Posterior vena cava (tissue), 2 donors: ENCODE data around the gene CLNK. TPM values are rescaled to one million over a fixed set of nuclear protein-coding genes. Genes with fewer than 3 reads are reported as not detected.

ENCODE experiments used
- DNase-seq: peaks from one replicate; pipeline ENCODE4 v3.0.0-alpha.2; 2020; ENCODE audit warnings: low spot score
- intact Hi-C, 2 donors: fragments of 100-400 bp; cut with DNase I; formaldehyde crosslinking; loops; one replicate each; pipeline versions ENCODE4 v1.14.1 to v1.14.2; 2022 to 2023
- total RNA-seq, 2 donors: library from RNA; stranded (reverse); fragmentation: NEBNext Ultra II Directional; extraction: Animal tissue kit (Norgen Biotek cat#: 25700); gene quantifications; one replicate each; pipeline ENCODE4 v1.2.1, GENCODE V29; 2021
- donor health status: DM: yes; HTN: yes; CAD: no.
- donor health status: DM: yes; HTN: yes; CAD: no.

The CLNK gene
- total RNA-seq, 2 donors from 2014 or later, result 0.19 TPM

- no peak for DNase-seq
- intact Hi-C loops, result no loop called here
Observed at GRCh38 chr4:10490996-10491395, 193.6 kb downstream of the CLNK start.

DNA sequence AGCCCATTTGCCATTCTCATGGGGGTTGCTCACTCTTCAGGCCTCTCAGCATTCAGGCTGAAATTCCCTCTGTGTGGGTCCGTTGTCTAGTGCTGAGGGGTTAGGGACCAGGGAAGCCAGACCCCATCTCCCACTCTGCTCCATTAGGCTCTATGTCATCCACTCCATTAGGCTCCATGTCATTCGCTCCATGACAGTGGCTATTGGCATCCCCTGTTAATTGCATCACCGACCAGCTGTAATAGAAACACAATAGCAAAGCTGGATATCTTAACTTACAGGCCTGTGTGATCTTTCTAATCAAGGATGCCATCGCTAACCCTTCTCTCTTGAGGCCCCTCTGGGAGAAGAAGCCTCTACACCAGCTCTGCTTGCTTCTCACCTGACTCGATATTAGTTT, 201.7 kb downstream of the CLNK start:
- intact Hi-C loops, result loop anchor here in 1 of 2 donors (10.0 kb wide), 1 partner anchor 1752 kb away; no protein-coding TSS in a partner anchor
- no peak for DNase-seq

DNA sequence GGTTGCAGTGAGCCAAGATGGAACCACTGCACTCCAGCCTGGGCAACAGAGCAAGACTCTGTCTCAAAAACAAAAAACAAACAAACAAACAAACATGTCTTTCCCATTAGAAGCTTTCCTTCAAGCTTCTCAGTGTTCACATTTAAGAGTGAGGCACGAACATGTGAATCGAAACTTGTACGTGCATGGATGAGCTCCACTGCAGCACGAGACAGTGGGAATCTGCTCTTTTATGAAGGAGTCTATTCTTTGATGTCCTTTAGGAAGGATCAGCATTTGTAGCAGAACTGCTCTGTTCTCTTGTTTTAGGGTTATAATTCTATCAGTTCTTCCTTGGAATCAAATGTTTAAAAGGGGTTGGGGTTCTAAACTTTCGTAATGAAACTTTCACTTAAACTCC, 204.0 kb downstream of the CLNK start:
- intact Hi-C loops, result loop anchor here in 1 of 2 donors (10.0 kb wide), 1 partner anchor 1754 kb away; no protein-coding TSS in a partner anchor
- DNase-seq, result no peak

- DNase-seq, result no peak
- intact Hi-C loops, result no loop called here
Observed at GRCh38 chr4:10478621-10479020, 205.9 kb downstream of the CLNK start.

- intact Hi-C loops, result no loop called here
- DNase-seq, result no peak
Observed at GRCh38 chr4:10470505-10470904, 214.1 kb downstream of the CLNK start.

DNA sequence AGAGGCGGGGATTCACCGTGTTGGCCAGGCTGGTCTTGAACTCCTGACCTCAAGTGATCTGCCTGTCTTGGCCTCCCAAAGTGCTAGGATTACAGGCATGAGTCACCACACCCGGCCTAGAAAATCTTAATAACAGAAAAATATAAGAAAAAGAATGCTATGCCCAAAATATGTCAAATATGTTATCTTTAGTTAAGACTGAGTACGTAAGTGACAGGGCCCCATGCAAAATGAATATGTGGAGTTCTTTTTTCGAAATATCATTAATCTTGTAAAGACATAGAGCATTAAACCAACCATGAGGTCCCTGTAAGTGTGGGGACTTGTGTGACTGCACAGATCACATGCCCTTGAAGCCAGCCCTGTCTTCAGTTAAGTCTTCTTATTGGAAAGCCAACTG, 218.4 kb downstream of the CLNK start:
- no peak for DNase-seq
- intact Hi-C loops, result no loop called here

DNA sequence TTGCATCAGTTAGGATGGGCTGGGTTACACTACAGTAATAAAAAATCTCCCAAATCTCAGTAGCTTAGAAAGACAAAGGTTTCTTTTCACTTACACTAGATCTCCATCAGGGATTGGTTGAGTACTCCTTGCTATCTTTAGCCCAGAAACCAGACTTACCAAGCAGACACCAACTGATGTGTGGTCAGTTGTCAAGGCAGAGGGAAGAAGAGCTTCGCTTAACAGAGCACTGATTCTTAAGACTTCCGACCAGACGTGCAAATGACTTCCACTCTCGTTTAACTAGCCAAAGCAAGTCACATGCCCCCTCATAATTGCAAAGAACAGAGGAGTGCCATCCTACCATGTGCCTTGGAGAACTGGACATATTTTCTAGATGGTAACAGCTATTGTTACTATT, 221.7 kb downstream of the CLNK start:
- intact Hi-C loops, result no loop called here
- DNase-seq, result no peak

DNA sequence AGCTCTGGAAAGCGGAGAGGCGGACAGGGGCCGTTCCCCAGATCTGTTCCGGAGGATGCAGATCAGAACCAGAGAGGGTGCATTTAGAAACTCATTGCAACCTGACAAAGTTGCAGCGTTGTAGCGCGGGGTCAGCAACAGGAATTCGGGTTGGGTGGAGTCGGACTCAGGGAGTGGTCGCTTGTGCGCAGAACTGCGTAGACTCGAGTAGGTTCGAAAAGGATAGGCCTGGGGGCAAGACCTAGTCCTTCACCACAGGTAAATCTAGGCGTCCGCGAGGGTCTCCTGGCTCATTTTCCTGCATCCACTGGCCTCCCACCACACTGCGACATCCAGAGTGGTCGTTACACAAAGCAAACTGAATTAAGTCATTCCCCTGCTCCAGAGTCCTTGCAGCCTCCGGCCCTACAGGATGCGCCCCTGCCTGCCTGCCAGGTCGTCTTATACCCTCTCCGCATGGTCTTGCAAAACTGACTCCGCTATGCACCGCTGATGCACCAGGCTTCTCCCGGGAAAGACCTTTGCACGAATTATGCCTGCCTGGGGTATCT, 222.6 kb downstream of the CLNK start:
- intact Hi-C loops, result no loop called here
- no peak for DNase-seq

GRCh38 chr4:10461091-10461849, 223.3 kb downstream of the CLNK start:
- intact Hi-C loops, result no loop called here
- peak; percentile 87 for DNase-seq

DNA sequence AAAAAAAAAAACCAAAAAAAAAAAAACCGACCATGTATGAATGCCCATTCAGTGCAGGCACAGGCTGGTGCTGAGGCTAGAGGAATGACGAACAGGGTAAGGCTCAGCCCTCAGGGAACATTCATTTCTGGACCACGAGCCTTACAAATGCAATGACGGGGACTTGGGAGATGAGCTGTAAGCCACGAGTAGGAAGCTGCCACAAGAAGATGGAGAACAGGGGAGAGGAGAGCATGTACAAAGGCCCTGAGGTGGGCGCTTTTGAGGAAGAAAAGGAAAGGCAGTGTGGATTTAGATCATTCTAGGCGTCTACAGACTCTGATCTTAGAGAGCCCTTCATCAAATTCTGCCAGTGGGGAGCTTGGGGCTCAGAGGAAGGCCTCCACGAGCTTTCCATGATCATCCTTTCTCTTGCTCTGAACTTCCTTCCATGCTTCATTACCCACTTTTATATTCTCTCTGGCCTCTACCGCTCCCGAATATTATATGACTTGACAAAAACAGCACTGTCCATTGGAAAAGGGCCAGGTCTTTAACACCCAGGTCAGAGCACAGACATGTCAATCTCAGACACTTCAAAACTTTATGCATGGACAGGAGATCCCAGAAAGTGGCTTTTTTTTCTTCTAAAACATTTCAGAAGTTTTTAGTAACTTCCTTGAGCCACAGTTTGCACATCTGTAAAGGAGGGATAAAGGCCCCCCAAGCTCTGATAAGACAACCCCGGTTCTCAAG, 224.1 kb downstream of the CLNK start:
- no peak for DNase-seq
- intact Hi-C loops, result no loop called here

GRCh38 chr4:10459305-10459704, 225.3 kb downstream of the CLNK start:
- intact Hi-C loops, result no loop called here
- no peak for DNase-seq

- intact Hi-C loops, result no loop called here
- DNase-seq, result no peak
Observed at GRCh38 chr4:10458177-10458576, 226.4 kb downstream of the CLNK start.

DNA sequence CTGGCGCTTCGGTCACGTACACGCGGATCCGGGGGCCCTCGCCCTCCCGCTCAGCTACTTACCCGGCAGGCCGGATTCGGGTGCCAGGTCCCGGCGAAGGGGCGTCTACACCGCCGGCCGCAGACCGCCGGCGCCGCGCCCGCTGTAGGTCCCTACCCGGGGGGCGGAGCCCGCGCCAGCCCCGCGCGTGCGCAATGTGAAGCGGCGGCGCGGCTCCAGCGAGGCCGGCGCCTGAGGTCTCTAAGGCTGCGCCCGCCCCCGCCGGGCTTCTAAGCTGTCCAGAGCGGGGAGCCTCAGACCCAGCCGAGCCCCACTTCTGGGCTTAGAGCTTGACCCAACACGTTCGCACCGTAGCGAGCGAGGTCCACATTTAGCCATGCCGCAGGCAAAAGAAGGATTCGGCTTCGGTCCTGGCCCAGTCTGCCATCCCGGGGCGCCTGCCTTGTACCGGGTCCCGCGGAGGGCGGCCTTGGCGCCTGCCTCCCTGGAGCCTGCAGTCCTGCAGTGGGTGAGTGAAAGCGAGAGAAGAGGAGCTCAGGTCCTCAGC, 227.2 kb downstream of the CLNK start, which contains the start of gene ZNF518B:
Gene ZNF518B, minus strand, starts transcription at position 172 of the 547 bp plus-strand sequence. CDS start 11,098 bp downstream, outside the sequence.
- peak; percentile 91 for DNase-seq
- intact Hi-C loops, result no loop called here

DNA sequence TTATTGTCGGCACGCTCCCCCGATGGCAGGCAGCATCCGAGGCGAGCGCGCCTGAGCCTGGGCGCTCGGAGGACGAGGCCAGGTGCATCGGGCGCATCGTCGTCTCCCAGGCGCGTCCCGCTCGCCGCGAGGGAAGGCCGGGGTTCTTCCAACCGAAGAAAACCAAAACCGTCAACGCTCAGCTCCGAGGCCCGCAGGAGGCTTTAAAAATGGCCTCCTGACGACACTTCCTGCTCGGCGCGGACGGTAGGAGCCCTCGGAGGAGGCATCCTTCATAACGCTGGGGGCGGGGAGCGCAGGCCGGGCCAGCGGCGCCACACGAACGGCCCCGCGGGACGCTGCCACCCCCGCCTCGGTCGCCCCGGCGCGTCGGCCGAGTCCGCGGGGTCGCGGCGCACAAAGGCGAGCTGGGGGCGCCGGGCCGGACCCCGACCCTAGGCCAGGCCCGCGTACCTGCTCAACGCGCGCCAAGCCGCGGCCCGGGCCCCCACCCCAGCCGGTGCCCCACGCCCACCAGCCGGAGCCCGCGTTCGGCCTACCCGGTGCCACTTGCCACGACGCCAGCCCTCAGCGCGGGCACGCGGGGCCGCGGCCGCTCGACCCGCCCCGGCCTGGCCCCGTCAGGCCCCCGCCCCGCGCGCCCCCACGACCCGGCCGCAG, 227.8 kb downstream of the CLNK start:
- intact Hi-C loops, result no loop called here
- peak; percentile 88 for DNase-seq

- intact Hi-C loops, result no loop called here
Observed at GRCh38 chr4:10456260-10456594, 228.3 kb downstream of the CLNK start.

DNA sequence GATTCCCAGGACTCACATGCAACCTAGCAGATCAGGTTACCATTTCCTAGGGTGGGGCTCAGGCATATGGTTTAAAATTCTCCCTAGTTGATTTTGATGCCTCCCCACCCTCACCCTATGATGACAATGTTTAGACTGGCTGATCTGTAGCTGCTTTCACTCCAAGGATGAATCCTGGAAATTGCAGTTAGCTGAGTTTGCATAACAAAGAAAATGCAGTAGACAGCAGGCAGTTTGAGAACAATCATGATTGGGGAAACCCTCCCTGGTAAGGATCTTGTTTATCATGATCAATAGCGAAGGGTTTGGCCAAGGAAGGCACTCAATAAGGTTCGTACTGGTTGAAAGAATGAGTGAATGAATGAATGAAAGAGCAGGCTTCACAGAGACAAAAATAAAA, 229.4 kb downstream of the CLNK start:
- intact Hi-C loops, result no loop called here
- no peak for DNase-seq

More at GRCh38 chr4:10456260-10456594, 228.3 kb downstream of the CLNK start:
- no peak for DNase-seq

- DNase-seq, result no peak
- intact Hi-C loops, result no loop called here
Observed at GRCh38 chr4:10454726-10455125, 229.8 kb downstream of the CLNK start.

GRCh38 chr4:10454121-10454520, 230.4 kb downstream of the CLNK start:
- no peak for DNase-seq
- intact Hi-C loops, result no loop called here

DNA sequence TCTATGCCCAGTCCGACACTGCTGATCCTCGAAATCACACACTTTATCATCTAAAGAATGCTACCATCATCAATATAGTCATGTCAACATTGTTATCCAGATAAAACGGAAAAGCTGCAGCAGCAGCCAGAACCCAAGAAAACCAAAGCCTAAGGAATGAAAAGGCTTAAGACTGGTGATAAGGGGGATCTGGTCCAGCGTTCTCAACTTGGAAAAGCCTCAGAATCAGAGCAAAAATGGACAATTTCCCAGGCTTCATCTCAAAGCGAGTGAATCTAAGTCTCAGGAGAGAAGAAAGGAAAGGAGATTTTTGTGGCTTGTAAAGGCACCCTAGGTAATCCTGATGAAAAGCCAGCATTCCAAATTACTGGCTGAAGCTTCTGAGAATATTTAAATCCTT, 235.6 kb downstream of the CLNK start:
- intact Hi-C loops, result no loop called here
- no peak for DNase-seq

DNA sequence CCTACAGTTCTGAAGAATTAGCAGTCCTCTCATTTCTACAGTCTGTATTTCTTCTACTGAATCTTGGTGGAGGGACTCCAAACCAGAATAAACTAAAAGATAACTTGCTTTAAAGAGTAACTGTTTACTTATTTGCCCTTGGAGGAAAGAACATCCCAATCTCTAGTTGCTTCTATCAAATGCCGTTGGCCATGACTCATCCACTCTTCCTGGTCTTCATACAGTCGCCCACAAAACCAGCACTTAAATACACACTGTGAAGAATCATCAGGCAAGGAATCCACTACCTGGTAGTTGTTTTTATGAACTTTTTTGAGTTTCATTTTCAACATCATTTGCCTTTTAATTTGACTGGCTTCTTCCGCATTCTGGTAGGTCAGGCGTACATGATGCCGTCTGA, 241.6 kb downstream of the CLNK start:
- no peak for DNase-seq
- intact Hi-C loops, result no loop called here
